ENCODE measurements around the gene ARHGAP10. TPM values are rescaled to one million over a fixed set of nuclear protein-coding genes. Genes with fewer than 3 reads are reported as not detected.

The ARHGAP10 gene
- total RNA-seq, 1 experiment from 2014 or later: 11.7 TPM

DNA sequence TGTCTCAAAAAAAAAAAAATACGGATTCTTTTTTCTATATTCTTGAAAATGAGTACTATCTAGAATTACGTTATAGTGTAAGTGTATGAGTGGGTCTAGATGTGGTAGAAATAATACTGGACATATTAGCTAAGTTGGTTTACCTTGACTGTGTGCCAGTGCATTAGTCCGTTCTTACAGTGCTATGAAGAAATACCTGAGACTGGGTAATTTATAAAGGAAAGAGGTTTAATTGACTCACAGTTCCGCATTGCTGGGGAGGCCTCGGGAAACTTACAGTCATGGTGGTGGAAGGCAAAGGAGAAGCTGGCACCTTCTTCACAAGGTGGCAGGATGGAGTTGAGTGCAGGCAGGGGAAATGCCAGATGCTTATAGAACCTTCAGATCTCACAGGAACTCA is 92.4 kb downstream of the ARHGAP10 start:
- H3K36me3 ChIP-seq (ENCODE audit: control insufficient read depth, insufficient read depth, low read length): no peaks in the 10 kb centered on the region
- intact Hi-C loops (cut with micrococcal nuclease; ENCODE audit: unreplicated experiment) (no loop called here), in situ Hi-C loops (cut with HindIII; ENCODE audit: low pct_unique_long_range_greater_than_20kb, low sequenced_read_pairs) (no loop called here)
- BruUV-seq (replicated peaks): no TSS peak
- DNase-seq (ENCODE audit: low read depth, low spot score) (no peak), ATAC-seq (no peak)
- ChIA-PET POLR2A (no interaction called here), CTCF (no interaction called here)
- no peaks in the 10 kb centered on the region for H3K27me3 ChIP-seq (ENCODE audit: control insufficient read depth, insufficient read depth, low read length)
- H3K4me3 ChIP-seq (ENCODE audit: low read depth in 2 of 2, low read length in 2 of 2): no peak overlapping the region
- TF ChIP-seq SIN3A (IDR thresholded peaks at IDR 0.05; ENCODE audit: borderline replicate concordance, insufficient read depth, low read depth, low read length) (no peak), TCF7L2 (IDR thresholded peaks at IDR 0.05; ENCODE audit: low read depth, low read length) (no peak), POLR2AphosphoS5 (IDR thresholded peaks at IDR 0.05; ENCODE audit: low read depth, low read length) (no peak)
- TF ChIP-seq, protein P1, sequence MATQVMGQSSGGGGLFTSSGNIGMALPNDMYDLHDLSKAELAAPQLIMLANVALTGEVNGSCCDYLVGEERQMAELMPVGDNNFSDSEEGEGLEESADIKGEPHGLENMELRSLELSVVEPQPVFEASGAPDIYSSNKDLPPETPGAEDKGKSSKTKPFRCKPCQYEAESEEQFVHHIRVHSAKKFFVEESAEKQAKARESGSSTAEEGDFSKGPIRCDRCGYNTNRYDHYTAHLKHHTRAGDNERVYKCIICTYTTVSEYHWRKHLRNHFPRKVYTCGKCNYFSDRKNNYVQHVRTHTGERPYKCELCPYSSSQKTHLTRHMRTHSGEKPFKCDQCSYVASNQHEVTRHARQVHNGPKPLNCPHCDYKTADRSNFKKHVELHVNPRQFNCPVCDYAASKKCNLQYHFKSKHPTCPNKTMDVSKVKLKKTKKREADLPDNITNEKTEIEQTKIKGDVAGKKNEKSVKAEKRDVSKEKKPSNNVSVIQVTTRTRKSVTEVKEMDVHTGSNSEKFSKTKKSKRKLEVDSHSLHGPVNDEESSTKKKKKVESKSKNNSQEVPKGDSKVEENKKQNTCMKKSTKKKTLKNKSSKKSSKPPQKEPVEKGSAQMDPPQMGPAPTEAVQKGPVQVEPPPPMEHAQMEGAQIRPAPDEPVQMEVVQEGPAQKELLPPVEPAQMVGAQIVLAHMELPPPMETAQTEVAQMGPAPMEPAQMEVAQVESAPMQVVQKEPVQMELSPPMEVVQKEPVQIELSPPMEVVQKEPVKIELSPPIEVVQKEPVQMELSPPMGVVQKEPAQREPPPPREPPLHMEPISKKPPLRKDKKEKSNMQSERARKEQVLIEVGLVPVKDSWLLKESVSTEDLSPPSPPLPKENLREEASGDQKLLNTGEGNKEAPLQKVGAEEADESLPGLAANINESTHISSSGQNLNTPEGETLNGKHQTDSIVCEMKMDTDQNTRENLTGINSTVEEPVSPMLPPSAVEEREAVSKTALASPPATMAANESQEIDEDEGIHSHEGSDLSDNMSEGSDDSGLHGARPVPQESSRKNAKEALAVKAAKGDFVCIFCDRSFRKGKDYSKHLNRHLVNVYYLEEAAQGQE (IDR thresholded peaks at IDR 0.05; ENCODE audit: insufficient read depth in 1 of 2, low read depth in 2 of 2, low read length in 1 of 2): no peak
- no peaks in the 10 kb centered on the region for H3K9me3 ChIP-seq (ENCODE audit: control insufficient read depth, insufficient read depth, low read depth, low read length)
- H3K4me1 ChIP-seq (ENCODE audit: control insufficient read depth, insufficient read depth, low read length): no peaks in the 10 kb centered on the region
- H3K27ac ChIP-seq (ENCODE audit: low read length): no peak overlapping the region

DNA sequence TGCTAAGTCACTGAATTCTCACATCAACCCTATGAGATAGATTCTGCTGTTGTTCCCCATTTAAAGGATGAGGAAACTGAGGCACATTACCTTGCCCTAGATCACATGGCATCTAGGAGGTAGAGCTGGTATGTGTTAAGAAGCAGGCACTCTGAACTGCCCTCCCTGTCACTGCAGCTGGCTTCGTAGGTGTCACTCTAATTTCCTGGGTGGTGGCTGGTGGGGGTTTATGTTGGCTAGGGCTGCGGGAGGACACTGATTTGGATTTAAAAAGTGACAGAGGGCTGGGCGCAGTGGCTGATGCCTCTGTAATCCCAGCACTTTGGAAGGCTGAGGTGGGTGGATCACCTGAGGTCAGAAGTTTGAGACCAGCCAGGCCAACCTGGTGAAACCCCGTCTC is 93.0 kb downstream of the ARHGAP10 start:
- TF ChIP-seq SIN3A (IDR thresholded peaks at IDR 0.05; ENCODE audit: borderline replicate concordance, insufficient read depth, low read depth, low read length) (no peak), POLR2AphosphoS5 (IDR thresholded peaks at IDR 0.05; ENCODE audit: low read depth, low read length) (no peak), TCF7L2 (IDR thresholded peaks at IDR 0.05; ENCODE audit: low read depth, low read length) (no peak)
- TF ChIP-seq, protein P2, sequence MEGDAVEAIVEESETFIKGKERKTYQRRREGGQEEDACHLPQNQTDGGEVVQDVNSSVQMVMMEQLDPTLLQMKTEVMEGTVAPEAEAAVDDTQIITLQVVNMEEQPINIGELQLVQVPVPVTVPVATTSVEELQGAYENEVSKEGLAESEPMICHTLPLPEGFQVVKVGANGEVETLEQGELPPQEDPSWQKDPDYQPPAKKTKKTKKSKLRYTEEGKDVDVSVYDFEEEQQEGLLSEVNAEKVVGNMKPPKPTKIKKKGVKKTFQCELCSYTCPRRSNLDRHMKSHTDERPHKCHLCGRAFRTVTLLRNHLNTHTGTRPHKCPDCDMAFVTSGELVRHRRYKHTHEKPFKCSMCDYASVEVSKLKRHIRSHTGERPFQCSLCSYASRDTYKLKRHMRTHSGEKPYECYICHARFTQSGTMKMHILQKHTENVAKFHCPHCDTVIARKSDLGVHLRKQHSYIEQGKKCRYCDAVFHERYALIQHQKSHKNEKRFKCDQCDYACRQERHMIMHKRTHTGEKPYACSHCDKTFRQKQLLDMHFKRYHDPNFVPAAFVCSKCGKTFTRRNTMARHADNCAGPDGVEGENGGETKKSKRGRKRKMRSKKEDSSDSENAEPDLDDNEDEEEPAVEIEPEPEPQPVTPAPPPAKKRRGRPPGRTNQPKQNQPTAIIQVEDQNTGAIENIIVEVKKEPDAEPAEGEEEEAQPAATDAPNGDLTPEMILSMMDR (IDR thresholded peaks at IDR 0.05): no peak
- TF ChIP-seq, protein P1 (IDR thresholded peaks at IDR 0.05; ENCODE audit: insufficient read depth in 1 of 2, low read depth in 2 of 2, low read length in 1 of 2): no peak
- CTCF ChIA-PET: no interaction called here

More for the DNA sequence above, 93.0 kb downstream of the ARHGAP10 start:
- no peak for ATAC-seq
- BruUV-seq (replicated peaks): no TSS peak
- no peak overlapping the region for H3K27ac ChIP-seq (ENCODE audit: low read length)
- no peak overlapping the region for H3K4me3 ChIP-seq (ENCODE audit: low read depth in 2 of 2, low read length in 2 of 2)
- intact Hi-C loops (cut with micrococcal nuclease; ENCODE audit: unreplicated experiment) (no loop called here), in situ Hi-C loops (cut with HindIII; ENCODE audit: low pct_unique_long_range_greater_than_20kb, low sequenced_read_pairs) (no loop called here)
- H3K4me1 ChIP-seq (ENCODE audit: control insufficient read depth, insufficient read depth, low read length): no peaks in the 10 kb centered on the region
- DNase-seq (ENCODE audit: low read depth, low spot score): no peak
- H3K27me3 ChIP-seq (ENCODE audit: control insufficient read depth, insufficient read depth, low read length): no peaks in the 10 kb centered on the region
- H3K36me3 ChIP-seq (ENCODE audit: control insufficient read depth, insufficient read depth, low read length): no peaks in the 10 kb centered on the region
- POLR2A ChIA-PET: no interaction called here
- H3K9me3 ChIP-seq (ENCODE audit: control insufficient read depth, insufficient read depth, low read depth, low read length): no peaks in the 10 kb centered on the region

Measured in Panc1 (cell line).